GM18508 (cell line): ENCODE measurements around the gene NFKBIA.
"Not testable (repeated sequence)": the region's sequence is repeated elsewhere in the genome, so short reads cannot be mapped to it uniquely, and the experiment has no call there.

Experiments used
- ATAC-seq: cut with Tn5 transposase; IDR thresholded peaks from one replicate; pipeline ENCODE4 v1.9.1; 2021; ENCODE audit warnings: moderate number of reproducible peaks; ENCODE audit not compliant: insufficient read depth, unreplicated experiment

NFKBIA gene

GRCh38 chr14:35373208-35373607, 31.3 kb downstream of the NFKBIA start:
- ATAC-seq = not testable (repeated sequence)

GRCh38 chr14:35370969-35371368, 33.6 kb downstream of the NFKBIA start:
- ATAC-seq = no peak

- no peak for ATAC-seq
Measured at GRCh38 chr14:35369701-35370191, 34.8 kb downstream of the NFKBIA start.

- no peak for ATAC-seq
Measured at GRCh38 chr14:35368583-35369392, 35.8 kb downstream of the NFKBIA start.

- ATAC-seq = no peak
Measured at GRCh38 chr14:35368139-35368460, 36.4 kb downstream of the NFKBIA start.

- no peak for ATAC-seq
Measured at GRCh38 chr14:35367056-35367372, 37.5 kb downstream of the NFKBIA start.

- ATAC-seq = no peak
Measured at GRCh38 chr14:35366521-35366976, 38.0 kb downstream of the NFKBIA start.

GRCh38 chr14:35366056-35366451, 38.5 kb downstream of the NFKBIA start:
- ATAC-seq = no peak

GRCh38 chr14:35365130-35366055, 39.2 kb downstream of the NFKBIA start:
- no peak for ATAC-seq

GRCh38 chr14:35362911-35363374, 41.6 kb downstream of the NFKBIA start:
- no peak for ATAC-seq

GRCh38 chr14:35362450-35362849, 42.1 kb downstream of the NFKBIA start:
- no peak for ATAC-seq

- ATAC-seq = no peak
Measured at GRCh38 chr14:35361141-35361480, 43.4 kb downstream of the NFKBIA start.

GRCh38 chr14:35359655-35360054, 44.9 kb downstream of the NFKBIA start:
- ATAC-seq = not testable (repeated sequence)

GRCh38 chr14:35355981-35356841, 48.3 kb downstream of the NFKBIA start:
- ATAC-seq = no peak

- not testable (repeated sequence) for ATAC-seq
Measured at GRCh38 chr14:35355235-35355634, 49.3 kb downstream of the NFKBIA start.

- no peak for ATAC-seq
Measured at GRCh38 chr14:35353409-35354172, 51.0 kb downstream of the NFKBIA start.

- no peak for ATAC-seq
Measured at GRCh38 chr14:35352274-35353233, 52.0 kb downstream of the NFKBIA start.

- ATAC-seq = no peak
Measured at GRCh38 chr14:35351897-35352273, 52.7 kb downstream of the NFKBIA start.
